Panc1 (cell line): ENCODE measurements around the gene TCEANC2.

Experiments used
- CTCF ChIP-seq: fragments of 450-650 bp; IDR thresholded peaks from 2 replicates; pipeline ENCODE4 v1.5.1; 2017; ENCODE audit warnings: mild to moderate bottlenecking
- POLR2AphosphoS5 ChIP-seq: IDR thresholded peaks from 2 replicates; pipeline ENCODE4 v1.6.1; 2012; ENCODE audit warnings: mild to moderate bottlenecking, low read depth, low read length, moderate library complexity
- REST ChIP-seq, 2 experiments: IDR thresholded peaks; 2 replicates each; pipeline ENCODE4 v1.6.1; 2011 to 2012; ENCODE audit warnings: low read depth in 2 of 2, control low read depth in 1 of 2, low read length in 1 of 2, mild to moderate bottlenecking in 1 of 2, moderate library complexity in 1 of 2; ENCODE audit not compliant: insufficient read depth in 1 of 2
- TCF7L2 ChIP-seq: IDR thresholded peaks from 2 replicates; pipeline ENCODE4 v1.6.1; 2011; ENCODE audit warnings: mild to moderate bottlenecking, low read depth, low read length, inconsistent platforms

- TF ChIP-seq CTCF (no peak), TCF7L2 (no peak), REST (IDR thresholded peaks at IDR 0.05; ENCODE audit: insufficient read depth in 1 of 2, low read depth in 2 of 2, low read length in 1 of 2) (no peak), POLR2AphosphoS5 (no peak)
These were observed 76.5 kb downstream of the TCEANC2 start for GRCh38 chr1:54129858-54130257.
